Liver (tissue), 3 donors: ENCODE results near the gene PDE3A.

ENCODE experiments used
- FOXA1 ChIP-seq: IDR thresholded peaks from 2 replicates; pipeline ENCODE4 v1.6.1; 2016; ENCODE audit warnings: antibody characterized with exemption
- RXRA ChIP-seq, 2 donors: IDR thresholded peaks; 2 replicates each; pipeline ENCODE4 v1.6.1; 2017 to 2018; ENCODE audit warnings: antibody characterized with exemption in 2 of 2, mild to moderate bottlenecking in 1 of 2
- TF ChIP-seq, protein P1 (sequence below): fragments of 150-350 bp; IDR thresholded peaks from 2 replicates; pipeline ENCODE4 v1.5.1; 2017; ENCODE audit warnings: improper control_type of control experiment, low read depth, low read length; ENCODE audit not compliant: missing input control
- TF ChIP-seq, protein P2 (sequence below): IDR thresholded peaks from 2 replicates; pipeline ENCODE4 v1.6.1; 2016; ENCODE audit warnings: antibody characterized with exemption
- TF ChIP-seq, protein P3 (sequence below): IDR thresholded peaks from 2 replicates; pipeline ENCODE4 v1.6.1; 2016; ENCODE audit warnings: antibody characterized with exemption, mild to moderate bottlenecking
- donor health status: healthy.
- donor health status: healthy.

DNA sequence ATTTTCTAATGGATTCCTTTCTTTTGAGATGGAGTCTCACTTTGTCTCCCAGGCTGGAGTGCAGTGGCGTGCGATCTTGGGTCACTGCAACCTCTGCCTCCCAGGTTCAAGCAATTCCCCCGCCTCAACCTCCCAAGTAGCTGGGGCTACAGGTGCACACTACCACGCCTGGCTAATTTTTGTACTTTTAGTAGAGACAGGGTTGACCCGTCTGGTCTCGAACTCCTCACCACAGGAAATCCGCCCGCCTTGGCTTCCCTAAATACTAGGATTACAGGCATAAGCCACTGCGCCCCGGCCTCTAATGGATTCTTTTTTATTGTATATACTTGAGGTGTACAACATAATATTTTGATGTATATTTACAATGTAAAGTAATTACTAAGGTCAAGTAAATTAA lies 186.7 kb downstream of the PDE3A start:
- TF ChIP-seq FOXA1 (no peak), RXRA (IDR thresholded peaks at IDR 0.05) (no peak)
- TF ChIP-seq, protein P1, sequence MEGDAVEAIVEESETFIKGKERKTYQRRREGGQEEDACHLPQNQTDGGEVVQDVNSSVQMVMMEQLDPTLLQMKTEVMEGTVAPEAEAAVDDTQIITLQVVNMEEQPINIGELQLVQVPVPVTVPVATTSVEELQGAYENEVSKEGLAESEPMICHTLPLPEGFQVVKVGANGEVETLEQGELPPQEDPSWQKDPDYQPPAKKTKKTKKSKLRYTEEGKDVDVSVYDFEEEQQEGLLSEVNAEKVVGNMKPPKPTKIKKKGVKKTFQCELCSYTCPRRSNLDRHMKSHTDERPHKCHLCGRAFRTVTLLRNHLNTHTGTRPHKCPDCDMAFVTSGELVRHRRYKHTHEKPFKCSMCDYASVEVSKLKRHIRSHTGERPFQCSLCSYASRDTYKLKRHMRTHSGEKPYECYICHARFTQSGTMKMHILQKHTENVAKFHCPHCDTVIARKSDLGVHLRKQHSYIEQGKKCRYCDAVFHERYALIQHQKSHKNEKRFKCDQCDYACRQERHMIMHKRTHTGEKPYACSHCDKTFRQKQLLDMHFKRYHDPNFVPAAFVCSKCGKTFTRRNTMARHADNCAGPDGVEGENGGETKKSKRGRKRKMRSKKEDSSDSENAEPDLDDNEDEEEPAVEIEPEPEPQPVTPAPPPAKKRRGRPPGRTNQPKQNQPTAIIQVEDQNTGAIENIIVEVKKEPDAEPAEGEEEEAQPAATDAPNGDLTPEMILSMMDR = no peak
- TF ChIP-seq, protein P2, sequence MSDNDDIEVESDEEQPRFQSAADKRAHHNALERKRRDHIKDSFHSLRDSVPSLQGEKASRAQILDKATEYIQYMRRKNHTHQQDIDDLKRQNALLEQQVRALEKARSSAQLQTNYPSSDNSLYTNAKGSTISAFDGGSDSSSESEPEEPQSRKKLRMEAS = no peak
- TF ChIP-seq, protein P3, sequence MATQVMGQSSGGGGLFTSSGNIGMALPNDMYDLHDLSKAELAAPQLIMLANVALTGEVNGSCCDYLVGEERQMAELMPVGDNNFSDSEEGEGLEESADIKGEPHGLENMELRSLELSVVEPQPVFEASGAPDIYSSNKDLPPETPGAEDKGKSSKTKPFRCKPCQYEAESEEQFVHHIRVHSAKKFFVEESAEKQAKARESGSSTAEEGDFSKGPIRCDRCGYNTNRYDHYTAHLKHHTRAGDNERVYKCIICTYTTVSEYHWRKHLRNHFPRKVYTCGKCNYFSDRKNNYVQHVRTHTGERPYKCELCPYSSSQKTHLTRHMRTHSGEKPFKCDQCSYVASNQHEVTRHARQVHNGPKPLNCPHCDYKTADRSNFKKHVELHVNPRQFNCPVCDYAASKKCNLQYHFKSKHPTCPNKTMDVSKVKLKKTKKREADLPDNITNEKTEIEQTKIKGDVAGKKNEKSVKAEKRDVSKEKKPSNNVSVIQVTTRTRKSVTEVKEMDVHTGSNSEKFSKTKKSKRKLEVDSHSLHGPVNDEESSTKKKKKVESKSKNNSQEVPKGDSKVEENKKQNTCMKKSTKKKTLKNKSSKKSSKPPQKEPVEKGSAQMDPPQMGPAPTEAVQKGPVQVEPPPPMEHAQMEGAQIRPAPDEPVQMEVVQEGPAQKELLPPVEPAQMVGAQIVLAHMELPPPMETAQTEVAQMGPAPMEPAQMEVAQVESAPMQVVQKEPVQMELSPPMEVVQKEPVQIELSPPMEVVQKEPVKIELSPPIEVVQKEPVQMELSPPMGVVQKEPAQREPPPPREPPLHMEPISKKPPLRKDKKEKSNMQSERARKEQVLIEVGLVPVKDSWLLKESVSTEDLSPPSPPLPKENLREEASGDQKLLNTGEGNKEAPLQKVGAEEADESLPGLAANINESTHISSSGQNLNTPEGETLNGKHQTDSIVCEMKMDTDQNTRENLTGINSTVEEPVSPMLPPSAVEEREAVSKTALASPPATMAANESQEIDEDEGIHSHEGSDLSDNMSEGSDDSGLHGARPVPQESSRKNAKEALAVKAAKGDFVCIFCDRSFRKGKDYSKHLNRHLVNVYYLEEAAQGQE = no peak
